Neutrophil (primary cell): ENCODE results near the gene CCL25.

Source experiments
- H3K27ac ChIP-seq: fragments of 200-600 bp; sonication (generic); 2 replicates; pipeline ENCODE4 v1.5.1; 2016; ENCODE audit warnings: mild to moderate bottlenecking, moderate library complexity
- H3K27me3 ChIP-seq: fragments of 200-600 bp; sonication (generic); 2 replicates; pipeline ENCODE4 v1.6.0; 2016; ENCODE audit warnings: mild to moderate bottlenecking
- H3K36me3 ChIP-seq: fragments of 200-600 bp; sonication (generic); 2 replicates; pipeline ENCODE4 v1.5.1; 2017
- H3K4me1 ChIP-seq, 2 experiments: fragments of 200-600 bp in 1 of 2; sonication (generic) in 1 of 2; 1 replicate in 1 of 2; 2 replicates in 1 of 2; pipeline versions ENCODE4 v1.5.1 to v1.6.1; 2013 to 2016; ENCODE audit warnings: low read depth in 1 of 2, low read length in 1 of 2, mild to moderate bottlenecking in 1 of 2, moderate library complexity in 1 of 2; ENCODE audit not compliant: control insufficient read depth in 1 of 2, insufficient read depth in 1 of 2
- H3K4me3 ChIP-seq, 2 experiments: fragments of 200-600 bp in 1 of 2; sonication (generic) in 1 of 2; 1 replicate in 1 of 2; 2 replicates in 1 of 2; pipeline ENCODE4 v1.5.1; 2013 to 2016; ENCODE audit warnings: low read depth in 1 of 2, low read length in 1 of 2, mild to moderate bottlenecking in 1 of 2, moderate library complexity in 1 of 2
- H3K9me3 ChIP-seq: fragments of 200-600 bp; sonication (generic); 2 replicates; pipeline ENCODE4 v1.5.1; 2016
- CTCF ChIP-seq: fragments of 200-600 bp; sonication (generic); IDR thresholded peaks from 2 replicates; pipeline ENCODE4 v1.5.1; 2016; ENCODE audit warnings: antibody characterized with exemption

The CCL25 gene

GRCh38 chr19:8111376-8111775 lies 58.8 kb downstream of the CCL25 start:
- Histone ChIP-seq H3K36me3 (no peaks in the 10 kb centered on the region), H3K4me3 (no peak overlapping the region), H3K27ac (no peak overlapping the region), H3K4me1 (no peaks in the 10 kb centered on the region), H3K27me3 (peaks cover 23% of the 10 kb centered on the region), H3K9me3 (no peaks in the 10 kb centered on the region)
- no peak for TF ChIP-seq CTCF
